K562 (cell line): ENCODE measurements around the gene ACTR5. TPM values are rescaled to one million over a fixed set of nuclear protein-coding genes. Genes with fewer than 3 reads are reported as not detected.

Experiments
- ATAC-seq: fragments of 200-7000 bp; cut with Tn5 transposase; 3 replicates; pipeline ENCODE4 v1.9.1; 2020; ENCODE audit warnings: moderate library complexity
- BruUV-seq: library from RNA; stranded (reverse); fragments of 400-500 nt; replicated peaks from 2 replicates; lab custom pipeline; 2021; lab: Mats Ljungman, UMichigan
- CTCF ChIA-PET: fragments of 300-600 bp; formaldehyde crosslinking; extraction: SDS; loops from one replicate; lab custom pipeline; 2021; ENCODE audit warnings: low intra/inter-chr PET ratio; lab: Yijun Ruan, JAX
- POLR2A ChIA-PET: fragments of 300-600, 350-650 bp; sonication (Branson Sonifier 250); formaldehyde crosslinking; extraction: SDS; loops from one replicate; lab custom pipeline; 2021; ENCODE audit warnings: antibody characterized with exemption, inconsistent platforms; lab: Yijun Ruan, JAX
- DNase-seq, 4 experiments: peaks; one replicate each; pipeline versions ENCODE4 v3.0.0 to v3.0.0-alpha.2; 2011 to 2018; ENCODE audit warnings: low spot score in 3 of 4, mixed read lengths in 3 of 4; ENCODE audit errors: extremely low read depth in 1 of 4
- FAIRE-seq: peaks from 2 replicates; lab custom pipeline; 2011; peaks lifted over from hg19 to GRCh38; lab: Jason Lieb, UNC
- H2AFZ ChIP-seq: 2 replicates; pipeline ENCODE4 v1.6.0; 2011; ENCODE audit warnings: low read depth, low read length, control low read depth, inconsistent platforms
- H3K27ac ChIP-seq: fragments of 200-600 bp; 3 replicates; pipeline ENCODE4 v1.8.0; 2011; ENCODE audit warnings: low read depth, mild to moderate bottlenecking, control low read depth, inconsistent platforms, low read length, moderate library complexity, mixed read lengths; ENCODE audit errors: extremely low read depth
- H3K27me3 ChIP-seq, 2 experiments: fragments of 300-600 bp in 1 of 2; 2 replicates in 1 of 2; 3 replicates in 1 of 2; pipeline versions ENCODE4 v1.6.0 to v1.8.0; 2011; ENCODE audit warnings: inconsistent platforms in 2 of 2, low read length in 2 of 2, mild to moderate bottlenecking in 1 of 2, mixed read lengths in 1 of 2, moderate library complexity in 1 of 2; ENCODE audit not compliant: control insufficient read depth in 2 of 2, insufficient read depth in 2 of 2
- H3K36me3 ChIP-seq: fragments of 300-600 bp; 3 replicates; pipeline ENCODE4 v1.8.0; 2011; ENCODE audit warnings: mild to moderate bottlenecking, low read length, inconsistent platforms; ENCODE audit not compliant: control insufficient read depth, insufficient read depth
- H3K4me1 ChIP-seq, 2 experiments: fragments of 200-600 bp in 1 of 2; replicated peaks in 1 of 2; 2 replicates in 1 of 2; 3 replicates in 1 of 2; pipeline versions ENCODE4 v1.5.1 to v1.8.0; 2011; ENCODE audit warnings: inconsistent platforms in 2 of 2, low read length in 2 of 2, mild to moderate bottlenecking in 1 of 2, mixed read lengths in 1 of 2, moderate library complexity in 1 of 2; ENCODE audit not compliant: control insufficient read depth in 2 of 2, insufficient read depth in 2 of 2
- H3K4me2 ChIP-seq: 2 replicates; pipeline ENCODE4 v1.6.1; 2011; ENCODE audit warnings: low read length, control low read depth, inconsistent platforms, mixed read lengths; ENCODE audit not compliant: insufficient read depth
- H3K4me3 ChIP-seq: fragments of 200-600 bp; sonication (generic), shearing (Covaris generic); 2 replicates; pipeline ENCODE4 v1.5.1; 2016; ENCODE audit warnings: control low read depth, inconsistent platforms
- H3K79me2 ChIP-seq: fragments of 200-600 bp; 3 replicates; pipeline ENCODE4 v1.8.0; 2011; ENCODE audit warnings: low read length, inconsistent platforms; ENCODE audit not compliant: control insufficient read depth, insufficient read depth
- H3K9ac ChIP-seq, 2 experiments: 2 replicates each; pipeline versions ENCODE4 v1.6.0 to v1.6.1; 2011; ENCODE audit warnings: low read depth in 2 of 2, low read length in 2 of 2, control low read depth in 1 of 2, inconsistent platforms in 1 of 2, mild to moderate bottlenecking in 1 of 2, mixed read lengths in 1 of 2; ENCODE audit not compliant: insufficient read depth in 1 of 2
- H3K9me1 ChIP-seq: one replicate; pipeline ENCODE4 v1.6.0; 2011; ENCODE audit warnings: inconsistent platforms, mild to moderate bottlenecking, low read length, moderate library complexity; ENCODE audit not compliant: control insufficient read depth, insufficient read depth
- H3K9me3 ChIP-seq: replicated peaks from 2 replicates; pipeline ENCODE4 v1.5.1; 2011; ENCODE audit warnings: low read depth, low read length, inconsistent platforms; ENCODE audit not compliant: control insufficient read depth, insufficient read depth
- H4K20me1 ChIP-seq: replicated peaks from 2 replicates; pipeline ENCODE4 v1.6.1; 2011; ENCODE audit warnings: low read length, inconsistent platforms, mixed read lengths; ENCODE audit not compliant: control insufficient read depth, insufficient read depth
- ATF2 ChIP-seq: sonication (generic); formaldehyde crosslinking; IDR thresholded peaks from 2 replicates; pipeline ENCODE4 v1.8.1; 2022; ENCODE audit warnings: missing genetic modification reagents
- ATF6 ChIP-seq: sonication (generic); formaldehyde crosslinking; IDR thresholded peaks from 2 replicates; pipeline ENCODE4 v1.4.0; 2020; ENCODE audit warnings: mild to moderate bottlenecking, missing genetic modification reagents
- CAMTA2 ChIP-seq: fragments of 250-450 bp; sonication (Bioruptor Pico); conservative IDR thresholded peaks from 2 replicates; pipeline ENCODE4 v1.5.1; 2022
- CSDE1 ChIP-seq, 2 experiments: fragments of 450-650 bp; IDR thresholded peaks; 2 replicates each; pipeline ENCODE4 v1.6.1; 2016; ENCODE audit warnings: mild to moderate bottlenecking in 1 of 2
- GTF2F1 ChIP-seq: IDR thresholded peaks from 2 replicates; pipeline ENCODE4 v1.6.1; 2011; ENCODE audit warnings: low read depth, low read length, improper control_type of control experiment
- HMGN3 ChIP-seq: IDR thresholded peaks from 2 replicates; pipeline ENCODE4 v1.6.1; 2011; ENCODE audit warnings: borderline replicate concordance, low read depth, mild to moderate bottlenecking, mixed read lengths, low read length; ENCODE audit not compliant: insufficient read length; ENCODE audit errors: extremely low read depth
- KAT7 ChIP-seq: sonication (generic); formaldehyde crosslinking; IDR thresholded peaks from 2 replicates; pipeline ENCODE4 v1.8.0; 2022; ENCODE audit warnings: missing genetic modification reagents, mild to moderate bottlenecking, borderline replicate concordance
- KAT8 ChIP-seq: fragments of 450-650 bp; IDR thresholded peaks from 2 replicates; pipeline ENCODE4 v1.6.1; 2016; ENCODE audit warnings: low read depth, mild to moderate bottlenecking
- MCM2 ChIP-seq: fragments of 450-650 bp; IDR thresholded peaks from 2 replicates; pipeline ENCODE4 v1.6.1; 2017; ENCODE audit warnings: low read depth, mild to moderate bottlenecking
- MIER1 ChIP-seq: fragments of 450-650 bp; IDR thresholded peaks from 2 replicates; pipeline ENCODE4 v1.6.1; 2016; ENCODE audit warnings: antibody characterized with exemption, mild to moderate bottlenecking, low read depth
- MYC ChIP-seq, 2 experiments: fragments of 250-450 bp in 1 of 2; sonication (Bioruptor Pico) in 1 of 2; IDR thresholded peaks; 2 replicates each; pipeline versions ENCODE4 v1.5.1 to v1.6.1; 2012 to 2021; ENCODE audit warnings: low read depth in 2 of 2, borderline replicate concordance in 1 of 2, improper control_type of control experiment in 1 of 2, low read length in 1 of 2, mild to moderate bottlenecking in 1 of 2, moderate library complexity in 1 of 2
- POLR2G ChIP-seq: fragments of 200-400 bp; formaldehyde crosslinking; IDR thresholded peaks from 2 replicates; pipeline ENCODE4 v1.6.1; 2017; ENCODE audit warnings: low read depth, mild to moderate bottlenecking, antibody characterized with exemption, low read length, moderate library complexity
- PTTG1 ChIP-seq: fragments of 450-650 bp; IDR thresholded peaks from 2 replicates; pipeline ENCODE4 v1.6.1; 2016; ENCODE audit warnings: low read depth, mild to moderate bottlenecking, missing genetic modification characterization, missing compliant biosample characterization
- RCOR1 ChIP-seq, 2 experiments: IDR thresholded peaks; 2 replicates each; pipeline ENCODE4 v1.6.1; 2012; ENCODE audit warnings: low read depth in 2 of 2, low read length in 2 of 2, borderline replicate concordance in 1 of 2, improper control_type of control experiment in 1 of 2
- ZNF175 ChIP-seq: fragments of 200-800 bp; sonication (Bioruptor generic); IDR thresholded peaks from 2 replicates; pipeline ENCODE4 v1.6.1; 2016; ENCODE audit warnings: low read depth, mild to moderate bottlenecking, missing genetic modification characterization, missing compliant biosample characterization
- ZNF23 ChIP-seq: fragments of 250-450 bp; sonication (Bioruptor Pico); IDR thresholded peaks from 2 replicates; pipeline ENCODE4 v1.4.0; 2020; ENCODE audit warnings: mild to moderate bottlenecking
- ZNF282 ChIP-seq: sonication (generic); formaldehyde crosslinking; IDR thresholded peaks from 2 replicates; pipeline ENCODE4 v1.8.1; 2023; ENCODE audit warnings: missing genetic modification reagents
- ZNF785 ChIP-seq: fragments of 250-450 bp; sonication (Bioruptor Pico); IDR thresholded peaks from 2 replicates; pipeline ENCODE4 v1.4.0; 2020; ENCODE audit warnings: mild to moderate bottlenecking
- WGBS: fragments of 100-300 bp; shearing (Covaris generic); methylation state at CpG from one replicate; pipeline ENCODE4 v1.1.6; 2016; ENCODE audit warnings: low coverage, mixed read lengths; ENCODE audit not compliant: insufficient coverage; ENCODE audit errors: missing lambda C conversion rate; 5-methylcytosine and 5-hydroxymethylcytosine counted together
- in situ Hi-C: fragments of 300-500 bp; cut with MboI; formaldehyde crosslinking; loops from 4 replicates; pipeline ENCODE4 v1.15.0; 2018; ENCODE audit warnings: inconsistent platforms, mixed read lengths
- intact Hi-C: fragments of 100-400 bp; cut with micrococcal nuclease; formaldehyde crosslinking; loops from 2 replicates; pipeline ENCODE4 v1.14.2; 2022
- polyA plus RNA-seq, 8 experiments: library from polyadenylated mRNA; depleted of rRNA in 4 of 8; stranded (reverse) in 5 of 8; unstranded in 3 of 8; fragments of >200 nt; fragmentation: Nextera tagmentation in 2 of 8; fragmentation: Illumina TruSeq in 1 of 8; extraction: Ambion mirVana in 2 of 8; extraction: Trizol in 1 of 8; gene quantifications; 2 replicates each; pipeline versions ENCODE4 v1.2.1 to v1.2.3, GENCODE V29; 2011 to 2014; ENCODE audit warnings: inconsistent platforms in 1 of 8, missing spikeins in 1 of 8
- total RNA-seq, 7 experiments: library from RNA; depleted of rRNA in 6 of 7; stranded (reverse); fragments of >200 nt in 6 of 7; fragmentation: Illumina TruSeq in 2 of 7; extraction: Trizol in 2 of 7; gene quantifications; 2 replicates each; pipeline versions ENCODE4 v1.2.1 to v1.2.3, GENCODE V29; 2011 to 2021; ENCODE audit warnings: low replicate concordance in 1 of 7

The ACTR5 gene
- total and polyA plus RNA-seq, 9 of the 15 experiments (the other 6 are each of a cell fraction or from before 2014, with no cell fraction given), result 0.93 to 18.8 (median 12.9) TPM

GRCh38 chr20:38776363-38776762 is 28.1 kb downstream of the ACTR5 start (continued):
- TF ChIP-seq MCM2 (no peak), HMGN3 (no peak), PTTG1 (tag) (no peak), GTF2F1 (no peak), MYC (IDR thresholded peaks at IDR 0.05; ENCODE audit: low read depth, low read length) (no peak), MYC (CRISPR knock-in tag; IDR thresholded peaks at IDR 0.05; ENCODE audit: borderline replicate concordance, low read depth) (no peak), RCOR1 (IDR thresholded peaks at IDR 0.05; ENCODE audit: borderline replicate concordance in 1 of 2, low read depth in 2 of 2, low read length in 2 of 2) (no peak), ZNF282 (CRISPR knock-in tag) (no peak)

- in situ Hi-C loops, result no loop called here
- H3K9ac ChIP-seq, result no peak overlapping the region
- POLR2A ChIA-PET, result interaction anchor here (1.4 kb wide), 1 partner anchor 13 kb away, joined by 3 read pairs; no protein-coding TSS in a partner anchor
- TF ChIP-seq POLR2G (no peak), KAT7 (no peak), CAMTA2 (no peak), ZNF23 (CRISPR knock-in tag) (no peak), ATF6 (no peak), KAT8 (no peak), ZNF175 (CRISPR knock-in tag) (no peak), CSDE1 (IDR thresholded peaks at IDR 0.05) (no peak), ATF2 (no peak), MIER1 (no peak), ZNF785 (CRISPR knock-in tag) (no peak)
Observed at GRCh38 chr20:38779247-38780097, 31.2 kb downstream of the ACTR5 start.

More at GRCh38 chr20:38779247-38780097, 31.2 kb downstream of the ACTR5 start:
- DNase-seq (no peak), ATAC-seq (peak; percentile 38; the same call in 2 of the 3 replicates), FAIRE-seq (peak; percentile 15)
- CTCF ChIA-PET, result no interaction called here
- H3K4me1 ChIP-seq, result no peaks in the 10 kb centered on the region; a peak in 2 of 5 replicates
- H3K9me3 ChIP-seq, result no peaks in the 10 kb centered on the region
- WGBS, result 41% methylated on average over 16 of the region's 19 CpGs
- no peak overlapping the region for H3K4me3 ChIP-seq
- intact Hi-C loops, result no loop called here
- no peaks in the 10 kb centered on the region for H4K20me1 ChIP-seq
- no peaks in the 10 kb centered on the region for H3K9me1 ChIP-seq
- no TSS peak for BruUV-seq
- H3K79me2 ChIP-seq, result no peaks in the 10 kb centered on the region
- H3K36me3 ChIP-seq, result peaks cover 3% of the 10 kb centered on the region; the same call in 2 of the 3 replicates
- H3K27ac ChIP-seq, result no peak overlapping the region
- H3K27me3 ChIP-seq, result no peaks in the 10 kb centered on the region
- no peak overlapping the region for H2AFZ ChIP-seq
- no peak overlapping the region for H3K4me2 ChIP-seq
